ENCODE measurements around the gene NTRK2.

GRCh38 chr9:84898188-84898587 is 228.7 kb downstream of the NTRK2 start:
- TF ChIP-seq CTCF (IDR thresholded peaks at IDR 0.05) = no peak
- no peak for TF ChIP-seq EZH2 (IDR thresholded peaks at IDR 0.05)

Measured in neural progenitor cell (in vitro differentiated cells).